Measurements from ENCODE around the gene RNF212. TPM values are rescaled to one million over a fixed set of nuclear protein-coding genes. Genes with fewer than 3 reads are reported as not detected.
"Not testable (repeated sequence)": the region's sequence is repeated elsewhere in the genome, so short reads cannot be mapped to it uniquely, and the experiment has no call there.

The RNF212 gene
- total RNA-seq, 1 donor from 2014 or later: 0.93 TPM

GRCh38 chr4:1136048-1136447 lies 22.7 kb upstream of the RNF212 start:
- H3K9me3 Mint-ChIP-seq: no peaks in the 10 kb centered on the region
- no peak overlapping the region for H3K27ac Mint-ChIP-seq
- peaks cover 14% of the 10 kb centered on the region for H3K27me3 Mint-ChIP-seq (ENCODE audit: insufficient read depth)
- no peaks in the 10 kb centered on the region for H3K36me3 Mint-ChIP-seq (ENCODE audit: low read depth)
- peaks cover 13% of the 10 kb centered on the region for H3K4me1 Mint-ChIP-seq (ENCODE audit: low read depth)
- no peak for DNase-seq (ENCODE audit: low spot score)
- peak overlapping the region; percentile 21 for H3K4me3 Mint-ChIP-seq
- intact Hi-C loops (cut with micrococcal nuclease): no loop called here

GRCh38 chr4:1133033-1133432 lies 19.7 kb upstream of the RNF212 start:
- peaks cover 17% of the 10 kb centered on the region for H3K4me1 Mint-ChIP-seq (ENCODE audit: low read depth)
- H3K9me3 Mint-ChIP-seq: no peaks in the 10 kb centered on the region
- H3K4me3 Mint-ChIP-seq: no peak overlapping the region
- H3K36me3 Mint-ChIP-seq (ENCODE audit: low read depth): no peaks in the 10 kb centered on the region
- H3K27ac Mint-ChIP-seq: no peak overlapping the region
- DNase-seq (ENCODE audit: low spot score): no peak
- H3K27me3 Mint-ChIP-seq (ENCODE audit: insufficient read depth): peaks cover 8% of the 10 kb centered on the region
- intact Hi-C loops (cut with micrococcal nuclease): no loop called here

- DNase-seq (ENCODE audit: low spot score): peak; percentile 70
- intact Hi-C loops (cut with micrococcal nuclease): loop anchor here (1.0 kb wide), 6 partner anchors 37 to 383 kb away; partner anchors contain the start of gene MAEA
- H3K27me3 Mint-ChIP-seq (ENCODE audit: insufficient read depth): peaks cover 14% of the 10 kb centered on the region
- no peaks in the 10 kb centered on the region for H3K9me3 Mint-ChIP-seq
- H3K27ac Mint-ChIP-seq: no peak overlapping the region
- no peaks in the 10 kb centered on the region for H3K36me3 Mint-ChIP-seq (ENCODE audit: low read depth)
- H3K4me3 Mint-ChIP-seq: no peak overlapping the region
- peaks cover 5% of the 10 kb centered on the region for H3K4me1 Mint-ChIP-seq (ENCODE audit: low read depth)
Observed at GRCh38 chr4:1130316-1131186, 17.2 kb upstream of the RNF212 start.

GRCh38 chr4:1126506-1126905 lies 13.1 kb upstream of the RNF212 start:
- Mint-ChIP-seq H3K4me1 (ENCODE audit: low read depth) (peaks cover 5% of the 10 kb centered on the region), H3K27me3 (ENCODE audit: insufficient read depth) (peaks cover 17% of the 10 kb centered on the region), H3K9me3 (no peaks in the 10 kb centered on the region), H3K36me3 (ENCODE audit: low read depth) (no peaks in the 10 kb centered on the region), H3K27ac (no peak overlapping the region), H3K4me3 (no peak overlapping the region)
- no peak for DNase-seq (ENCODE audit: low spot score)
- intact Hi-C loops (cut with micrococcal nuclease): no loop called here

GRCh38 chr4:1125466-1125865 lies 12.1 kb upstream of the RNF212 start:
- intact Hi-C loops (cut with micrococcal nuclease); H3K36me3 Mint-ChIP-seq (ENCODE audit: low read depth); H3K4me1 Mint-ChIP-seq (ENCODE audit: low read depth); H3K4me3 Mint-ChIP-seq; DNase-seq (ENCODE audit: low spot score); H3K27ac Mint-ChIP-seq; H3K9me3 Mint-ChIP-seq: not testable (repeated sequence)
- H3K27me3 Mint-ChIP-seq (ENCODE audit: insufficient read depth): peaks cover 22% of the 10 kb centered on the region

GRCh38 chr4:1124818-1125217 lies 11.5 kb upstream of the RNF212 start:
- no peak overlapping the region for H3K27ac Mint-ChIP-seq
- H3K27me3 Mint-ChIP-seq (ENCODE audit: insufficient read depth): peaks cover 24% of the 10 kb centered on the region
- no peaks in the 10 kb centered on the region for H3K36me3 Mint-ChIP-seq (ENCODE audit: low read depth)
- no peak overlapping the region for H3K4me3 Mint-ChIP-seq
- intact Hi-C loops (cut with micrococcal nuclease): no loop called here
- no peaks in the 10 kb centered on the region for H3K9me3 Mint-ChIP-seq
- H3K4me1 Mint-ChIP-seq (ENCODE audit: low read depth): no peaks in the 10 kb centered on the region
- no peak for DNase-seq (ENCODE audit: low spot score)

- Mint-ChIP-seq H3K4me3 (no peak overlapping the region), H3K27me3 (ENCODE audit: insufficient read depth) (peaks cover 24% of the 10 kb centered on the region), H3K4me1 (ENCODE audit: low read depth) (no peaks in the 10 kb centered on the region), H3K9me3 (no peaks in the 10 kb centered on the region), H3K27ac (no peak overlapping the region), H3K36me3 (ENCODE audit: low read depth) (no peaks in the 10 kb centered on the region)
- intact Hi-C loops (cut with micrococcal nuclease): no loop called here
- no peak for DNase-seq (ENCODE audit: low spot score)
Observed at GRCh38 chr4:1122505-1122904, 9.1 kb upstream of the RNF212 start.

- Mint-ChIP-seq H3K27me3 (ENCODE audit: insufficient read depth) (peaks cover 30% of the 10 kb centered on the region), H3K4me3 (no peak overlapping the region), H3K4me1 (ENCODE audit: low read depth) (no peaks in the 10 kb centered on the region), H3K36me3 (ENCODE audit: low read depth) (no peaks in the 10 kb centered on the region), H3K9me3 (no peaks in the 10 kb centered on the region), H3K27ac (no peak overlapping the region)
- no peak for DNase-seq (ENCODE audit: low spot score)
- intact Hi-C loops (cut with micrococcal nuclease): no loop called here
Observed at GRCh38 chr4:1116838-1117237, 3.5 kb upstream of the RNF212 start.

- Mint-ChIP-seq H3K27ac (no peak overlapping the region), H3K27me3 (ENCODE audit: insufficient read depth) (peaks cover 29% of the 10 kb centered on the region), H3K4me3 (no peak overlapping the region), H3K36me3 (ENCODE audit: low read depth) (no peaks in the 10 kb centered on the region), H3K9me3 (no peaks in the 10 kb centered on the region), H3K4me1 (ENCODE audit: low read depth) (no peaks in the 10 kb centered on the region)
- intact Hi-C loops (cut with micrococcal nuclease): no loop called here
- no peak for DNase-seq (ENCODE audit: low spot score)
Observed at GRCh38 chr4:1115528-1116293, 2.3 kb upstream of the RNF212 start.

- Mint-ChIP-seq H3K27ac (no peak overlapping the region), H3K36me3 (ENCODE audit: low read depth) (no peaks in the 10 kb centered on the region), H3K4me3 (no peak overlapping the region), H3K9me3 (no peaks in the 10 kb centered on the region), H3K27me3 (ENCODE audit: insufficient read depth) (peaks cover 19% of the 10 kb centered on the region), H3K4me1 (ENCODE audit: low read depth) (no peaks in the 10 kb centered on the region)
- no peak for DNase-seq (ENCODE audit: low spot score)
- intact Hi-C loops (cut with micrococcal nuclease): no loop called here
Observed at GRCh38 chr4:1112821-1113182, 562 bp downstream of the RNF212 start.

- no peak for DNase-seq (ENCODE audit: low spot score)
- Mint-ChIP-seq H3K27me3 (ENCODE audit: insufficient read depth) (peaks cover 19% of the 10 kb centered on the region), H3K27ac (no peak overlapping the region), H3K4me1 (ENCODE audit: low read depth) (no peaks in the 10 kb centered on the region), H3K4me3 (no peak overlapping the region), H3K36me3 (ENCODE audit: low read depth) (no peaks in the 10 kb centered on the region), H3K9me3 (no peaks in the 10 kb centered on the region)
- intact Hi-C loops (cut with micrococcal nuclease): no loop called here
Observed at GRCh38 chr4:1112174-1112820, 1.1 kb downstream of the RNF212 start.

GRCh38 chr4:1111259-1111809 lies 2.0 kb downstream of the RNF212 start:
- H3K36me3 Mint-ChIP-seq (ENCODE audit: low read depth): no peaks in the 10 kb centered on the region
- peaks cover 14% of the 10 kb centered on the region for H3K27me3 Mint-ChIP-seq (ENCODE audit: insufficient read depth)
- no peaks in the 10 kb centered on the region for H3K9me3 Mint-ChIP-seq
- no peak overlapping the region for H3K4me3 Mint-ChIP-seq
- no peaks in the 10 kb centered on the region for H3K4me1 Mint-ChIP-seq (ENCODE audit: low read depth)
- no peak overlapping the region for H3K27ac Mint-ChIP-seq
- intact Hi-C loops (cut with micrococcal nuclease): no loop called here
- DNase-seq (ENCODE audit: low spot score): no peak
